ENCODE measurements around the gene ZNF398. TPM values are rescaled to one million over a fixed set of nuclear protein-coding genes. Genes with fewer than 3 reads are reported as not detected.

Gene ZNF398
- total and polyA plus RNA-seq, 2 of the 13 experiments (the other 11 are each of a cell fraction or from before 2014, with no cell fraction given) = 3.0 to 8.9 TPM

DNA sequence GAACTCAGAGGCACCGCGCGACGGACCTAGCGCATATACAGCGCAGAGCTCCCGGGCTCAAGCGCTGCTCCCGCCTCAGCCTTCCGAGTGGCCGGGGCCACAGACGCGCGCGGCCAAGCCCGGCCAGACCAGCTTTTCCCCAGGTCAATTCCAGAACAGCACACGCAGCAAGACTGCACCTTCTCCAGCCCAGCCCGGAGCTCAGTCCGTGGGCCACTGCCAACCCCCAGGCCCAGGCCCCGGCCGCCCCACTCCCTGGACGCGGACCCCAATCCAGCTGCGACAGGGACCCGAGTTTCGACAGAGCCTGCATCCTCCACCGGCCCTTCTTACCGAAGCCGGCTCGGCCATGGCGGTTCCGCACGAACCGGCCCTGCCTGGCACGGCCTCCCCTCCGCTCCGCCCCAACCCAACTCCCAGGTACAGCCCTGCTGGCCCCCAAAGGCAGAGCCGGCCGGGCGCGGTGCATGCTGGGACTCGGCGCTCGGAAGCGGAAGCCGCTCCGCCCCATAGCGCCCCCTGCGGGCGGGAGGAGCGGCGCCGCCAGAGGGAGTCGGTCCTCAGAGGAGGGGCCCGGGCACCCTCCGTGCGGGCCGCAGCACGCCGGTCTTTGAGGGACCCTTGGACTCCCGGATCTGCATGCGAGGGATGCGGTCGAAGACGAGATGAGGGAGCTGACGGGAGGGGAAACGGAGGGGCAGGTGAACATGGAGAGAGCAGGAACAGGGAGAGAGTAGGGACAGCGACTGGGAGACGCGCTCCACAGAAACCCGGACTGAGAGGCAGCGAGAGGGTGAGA is 21.2 kb upstream of the ZNF398 start, which contains the start of gene ZNF425 (continued):
- TF ChIP-seq, protein P1, sequence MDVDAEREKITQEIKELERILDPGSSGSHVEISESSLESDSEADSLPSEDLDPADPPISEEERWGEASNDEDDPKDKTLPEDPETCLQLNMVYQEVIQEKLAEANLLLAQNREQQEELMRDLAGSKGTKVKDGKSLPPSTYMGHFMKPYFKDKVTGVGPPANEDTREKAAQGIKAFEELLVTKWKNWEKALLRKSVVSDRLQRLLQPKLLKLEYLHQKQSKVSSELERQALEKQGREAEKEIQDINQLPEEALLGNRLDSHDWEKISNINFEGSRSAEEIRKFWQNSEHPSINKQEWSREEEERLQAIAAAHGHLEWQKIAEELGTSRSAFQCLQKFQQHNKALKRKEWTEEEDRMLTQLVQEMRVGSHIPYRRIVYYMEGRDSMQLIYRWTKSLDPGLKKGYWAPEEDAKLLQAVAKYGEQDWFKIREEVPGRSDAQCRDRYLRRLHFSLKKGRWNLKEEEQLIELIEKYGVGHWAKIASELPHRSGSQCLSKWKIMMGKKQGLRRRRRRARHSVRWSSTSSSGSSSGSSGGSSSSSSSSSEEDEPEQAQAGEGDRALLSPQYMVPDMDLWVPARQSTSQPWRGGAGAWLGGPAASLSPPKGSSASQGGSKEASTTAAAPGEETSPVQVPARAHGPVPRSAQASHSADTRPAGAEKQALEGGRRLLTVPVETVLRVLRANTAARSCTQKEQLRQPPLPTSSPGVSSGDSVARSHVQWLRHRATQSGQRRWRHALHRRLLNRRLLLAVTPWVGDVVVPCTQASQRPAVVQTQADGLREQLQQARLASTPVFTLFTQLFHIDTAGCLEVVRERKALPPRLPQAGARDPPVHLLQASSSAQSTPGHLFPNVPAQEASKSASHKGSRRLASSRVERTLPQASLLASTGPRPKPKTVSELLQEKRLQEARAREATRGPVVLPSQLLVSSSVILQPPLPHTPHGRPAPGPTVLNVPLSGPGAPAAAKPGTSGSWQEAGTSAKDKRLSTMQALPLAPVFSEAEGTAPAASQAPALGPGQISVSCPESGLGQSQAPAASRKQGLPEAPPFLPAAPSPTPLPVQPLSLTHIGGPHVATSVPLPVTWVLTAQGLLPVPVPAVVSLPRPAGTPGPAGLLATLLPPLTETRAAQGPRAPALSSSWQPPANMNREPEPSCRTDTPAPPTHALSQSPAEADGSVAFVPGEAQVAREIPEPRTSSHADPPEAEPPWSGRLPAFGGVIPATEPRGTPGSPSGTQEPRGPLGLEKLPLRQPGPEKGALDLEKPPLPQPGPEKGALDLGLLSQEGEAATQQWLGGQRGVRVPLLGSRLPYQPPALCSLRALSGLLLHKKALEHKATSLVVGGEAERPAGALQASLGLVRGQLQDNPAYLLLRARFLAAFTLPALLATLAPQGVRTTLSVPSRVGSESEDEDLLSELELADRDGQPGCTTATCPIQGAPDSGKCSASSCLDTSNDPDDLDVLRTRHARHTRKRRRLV (CRISPR knock-in tag; IDR thresholded peaks at IDR 0.05) = peak; percentile 95
- no peak for TF ChIP-seq TOE1 (CRISPR knock-in tag; IDR thresholded peaks at IDR 0.05)
- peak; percentile 77; the same call in 1 of the 2 replicates for TF ChIP-seq MAZ (IDR thresholded peaks at IDR 0.05; ENCODE audit: borderline replicate concordance, low read depth, low read length)
- peak; percentile 99 for TF ChIP-seq MAZ (CRISPR knock-in tag; IDR thresholded peaks at IDR 0.05; ENCODE audit: low read depth)
- TF ChIP-seq, protein P2, sequence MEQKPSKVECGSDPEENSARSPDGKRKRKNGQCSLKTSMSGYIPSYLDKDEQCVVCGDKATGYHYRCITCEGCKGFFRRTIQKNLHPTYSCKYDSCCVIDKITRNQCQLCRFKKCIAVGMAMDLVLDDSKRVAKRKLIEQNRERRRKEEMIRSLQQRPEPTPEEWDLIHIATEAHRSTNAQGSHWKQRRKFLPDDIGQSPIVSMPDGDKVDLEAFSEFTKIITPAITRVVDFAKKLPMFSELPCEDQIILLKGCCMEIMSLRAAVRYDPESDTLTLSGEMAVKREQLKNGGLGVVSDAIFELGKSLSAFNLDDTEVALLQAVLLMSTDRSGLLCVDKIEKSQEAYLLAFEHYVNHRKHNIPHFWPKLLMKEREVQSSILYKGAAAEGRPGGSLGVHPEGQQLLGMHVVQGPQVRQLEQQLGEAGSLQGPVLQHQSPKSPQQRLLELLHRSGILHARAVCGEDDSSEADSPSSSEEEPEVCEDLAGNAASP (CRISPR knock-in tag; IDR thresholded peaks at IDR 0.05; ENCODE audit: borderline replicate concordance) = peak; percentile 60; the same call in 1 of the 2 replicates
- no peak for TF ChIP-seq PCBP2 (optimal IDR thresholded peaks at IDR 0.05; ENCODE audit: low read depth, low read length, poor library complexity, severe bottlenecking)
- TF ChIP-seq, protein P3, sequence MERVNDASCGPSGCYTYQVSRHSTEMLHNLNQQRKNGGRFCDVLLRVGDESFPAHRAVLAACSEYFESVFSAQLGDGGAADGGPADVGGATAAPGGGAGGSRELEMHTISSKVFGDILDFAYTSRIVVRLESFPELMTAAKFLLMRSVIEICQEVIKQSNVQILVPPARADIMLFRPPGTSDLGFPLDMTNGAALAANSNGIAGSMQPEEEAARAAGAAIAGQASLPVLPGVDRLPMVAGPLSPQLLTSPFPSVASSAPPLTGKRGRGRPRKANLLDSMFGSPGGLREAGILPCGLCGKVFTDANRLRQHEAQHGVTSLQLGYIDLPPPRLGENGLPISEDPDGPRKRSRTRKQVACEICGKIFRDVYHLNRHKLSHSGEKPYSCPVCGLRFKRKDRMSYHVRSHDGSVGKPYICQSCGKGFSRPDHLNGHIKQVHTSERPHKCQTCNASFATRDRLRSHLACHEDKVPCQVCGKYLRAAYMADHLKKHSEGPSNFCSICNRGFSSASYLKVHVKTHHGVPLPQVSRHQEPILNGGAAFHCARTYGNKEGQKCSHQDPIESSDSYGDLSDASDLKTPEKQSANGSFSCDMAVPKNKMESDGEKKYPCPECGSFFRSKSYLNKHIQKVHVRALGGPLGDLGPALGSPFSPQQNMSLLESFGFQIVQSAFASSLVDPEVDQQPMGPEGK (CRISPR knock-in tag; IDR thresholded peaks at IDR 0.05) = peak; percentile 93
- TF ChIP-seq NFYB (CRISPR knock-in tag; IDR thresholded peaks at IDR 0.05) = peak; percentile 12; the same call in 1 of the 2 replicates
- peak; percentile 98 for TF ChIP-seq HNRNPH1 (optimal IDR thresholded peaks at IDR 0.05; ENCODE audit: low read depth, low read length)
- no peak for TF ChIP-seq TRIM24 (CRISPR knock-in tag; IDR thresholded peaks at IDR 0.05)
- TF ChIP-seq SMYD3 (CRISPR knock-in tag; IDR thresholded peaks at IDR 0.05) = no peak
- peak; percentile 94 for TF ChIP-seq ATF7-NPFF (CRISPR knock-in tag; IDR thresholded peaks at IDR 0.05; ENCODE audit: low read depth)
- peak; percentile 93 for TF ChIP-seq NRL (CRISPR knock-in tag; IDR thresholded peaks at IDR 0.05; ENCODE audit: borderline replicate concordance)
- TF ChIP-seq, protein P4, sequence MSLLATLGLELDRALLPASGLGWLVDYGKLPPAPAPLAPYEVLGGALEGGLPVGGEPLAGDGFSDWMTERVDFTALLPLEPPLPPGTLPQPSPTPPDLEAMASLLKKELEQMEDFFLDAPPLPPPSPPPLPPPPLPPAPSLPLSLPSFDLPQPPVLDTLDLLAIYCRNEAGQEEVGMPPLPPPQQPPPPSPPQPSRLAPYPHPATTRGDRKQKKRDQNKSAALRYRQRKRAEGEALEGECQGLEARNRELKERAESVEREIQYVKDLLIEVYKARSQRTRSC (CRISPR knock-in tag; IDR thresholded peaks at IDR 0.05; ENCODE audit: low read depth) = no peak
